ENCODE measurements around the gene TBC1D2B.

GRCh38 chr15:77969055-77969454 is 108.5 kb downstream of the TBC1D2B start:
- TF ChIP-seq POLR2A (IDR thresholded peaks at IDR 0.05; ENCODE audit: low read depth, low read length) (no peak), CTCF (IDR thresholded peaks at IDR 0.05; ENCODE audit: extremely low read depth in 1 of 2, insufficient read depth in 1 of 2, low read depth in 1 of 2, low read length in 2 of 2) (no peak), GATA2 (IDR thresholded peaks at IDR 0.05; ENCODE audit: insufficient read depth, insufficient read length, low read depth, low read length) (no peak)

Data from endothelial cell of umbilical vein (primary cell).